ENCODE data around the gene PPP3R2.
"Not testable (repeated sequence)": the region's sequence is repeated elsewhere in the genome, so short reads cannot be mapped to it uniquely, and the experiment has no call there.

The PPP3R2 gene

GRCh38 chr9:101591787-101592446, 2.9 kb downstream of the PPP3R2 start:
- no peak overlapping the region for H3K4me3 ChIP-seq (ENCODE audit: low read depth, low read length)
- no peak for TF ChIP-seq CTCF (IDR thresholded peaks at IDR 0.05; ENCODE audit: insufficient read depth, low read depth, low read length, missing control alignments)
- no peak for DNase-seq (ENCODE audit: low read depth)

DNA sequence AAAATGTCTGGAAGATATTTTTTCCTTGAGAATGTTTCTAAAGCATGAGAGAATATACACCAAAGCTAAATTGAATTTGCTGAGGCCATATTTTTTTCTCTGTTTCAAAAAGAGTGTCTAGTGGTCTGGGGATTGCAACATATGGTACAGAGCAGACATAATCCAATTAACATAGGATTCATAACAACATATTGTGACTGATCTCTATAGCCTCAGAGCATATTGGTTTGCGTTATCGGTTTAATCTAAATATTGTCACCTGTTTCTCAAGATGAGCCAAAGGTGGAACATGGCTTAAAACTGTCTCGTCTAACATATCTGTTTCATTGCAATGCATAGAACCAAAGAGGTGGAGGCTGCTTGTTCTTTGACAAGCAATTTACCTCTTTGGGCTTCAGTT, 3.9 kb downstream of the PPP3R2 start:
- DNase-seq (ENCODE audit: low read depth) = no peak
- TF ChIP-seq CTCF (IDR thresholded peaks at IDR 0.05; ENCODE audit: insufficient read depth, low read depth, low read length, missing control alignments) = no peak
- H3K4me3 ChIP-seq (ENCODE audit: low read depth, low read length) = no peak overlapping the region

GRCh38 chr9:101590074-101590473, 4.7 kb downstream of the PPP3R2 start:
- DNase-seq (ENCODE audit: low read depth); H3K4me3 ChIP-seq (ENCODE audit: low read depth, low read length): not testable (repeated sequence)

DNA sequence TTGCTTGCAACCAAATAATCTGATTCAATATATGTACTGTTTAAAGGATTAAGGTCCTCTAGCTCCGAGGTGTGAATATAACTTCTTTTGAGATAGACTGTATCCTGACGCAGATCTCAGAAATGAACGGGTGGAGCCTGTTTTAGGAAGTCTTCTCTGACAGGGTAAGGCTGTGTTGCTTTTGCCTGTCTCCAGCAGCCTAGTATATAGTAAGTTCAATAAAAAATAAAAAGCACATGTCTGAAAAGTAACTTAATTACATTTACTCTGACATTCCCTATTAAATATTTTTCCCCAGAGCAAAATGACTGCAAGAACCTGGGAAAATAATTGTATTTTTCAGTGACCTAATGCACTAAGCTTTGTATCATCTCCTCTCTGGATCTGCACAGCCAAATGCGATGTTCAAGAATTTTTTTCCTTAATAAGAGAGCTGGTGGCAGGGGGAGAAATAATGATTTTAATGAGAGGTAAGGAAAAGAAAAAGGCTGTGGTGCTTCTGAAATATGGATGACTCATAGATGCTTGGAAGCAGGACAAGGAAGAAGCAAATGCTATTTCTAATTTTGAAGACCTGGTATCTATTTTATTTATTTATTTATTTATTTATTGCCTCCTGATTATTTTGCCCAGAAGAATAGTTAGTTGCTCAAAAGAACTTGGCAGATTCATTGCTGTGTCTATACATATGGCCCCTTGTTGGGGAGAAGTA, 7.3 kb downstream of the PPP3R2 start:
- TF ChIP-seq CTCF (IDR thresholded peaks at IDR 0.05; ENCODE audit: insufficient read depth, low read depth, low read length, missing control alignments) = no peak
- no peak overlapping the region for H3K4me3 ChIP-seq (ENCODE audit: low read depth, low read length)
- no peak for DNase-seq (ENCODE audit: low read depth)

- peak; percentile 32 for DNase-seq (ENCODE audit: low read depth)
- no peak for TF ChIP-seq CTCF (IDR thresholded peaks at IDR 0.05; ENCODE audit: insufficient read depth, low read depth, low read length, missing control alignments)
- H3K4me3 ChIP-seq (ENCODE audit: low read depth, low read length) = no peak overlapping the region
These were observed 8.1 kb downstream of the PPP3R2 start for GRCh38 chr9:101586651-101587050.

GRCh38 chr9:101585740-101586139, 9.0 kb downstream of the PPP3R2 start:
- no peak for DNase-seq (ENCODE audit: low read depth)
- H3K4me3 ChIP-seq (ENCODE audit: low read depth, low read length) = no peak overlapping the region
- no peak for TF ChIP-seq CTCF (IDR thresholded peaks at IDR 0.05; ENCODE audit: insufficient read depth, low read depth, low read length, missing control alignments)

GRCh38 chr9:101582553-101582952, 12.2 kb downstream of the PPP3R2 start:
- DNase-seq (ENCODE audit: low read depth) = no peak
- TF ChIP-seq CTCF (IDR thresholded peaks at IDR 0.05; ENCODE audit: insufficient read depth, low read depth, low read length, missing control alignments) = no peak
- H3K4me3 ChIP-seq (ENCODE audit: low read depth, low read length) = no peak overlapping the region

Data from GM12865 (cell line).